HepG2 (cell line): Measurements from ENCODE around the gene PIEZO2. TPM values are rescaled to one million over a fixed set of nuclear protein-coding genes. Genes with fewer than 3 reads are reported as not detected.

ENCODE experiments used
- ATAC-seq: fragments of 200-7000 bp; cut with Tn5 transposase; 3 replicates; pipeline ENCODE4 v1.9.1; 2020; ENCODE audit warnings: mild to moderate bottlenecking, moderate library complexity
- BruUV-seq: library from RNA; stranded (reverse); fragments of 400-500 nt; replicated peaks from 2 replicates; lab custom pipeline; 2021; lab: Mats Ljungman, UMichigan
- CTCF ChIA-PET: fragments of 300-600 bp; formaldehyde crosslinking; extraction: SDS; loops from one replicate; lab custom pipeline; 2021; ENCODE audit warnings: low total read pairs, inconsistent platforms, low intra/inter-chr PET ratio; lab: Yijun Ruan, JAX
- POLR2A ChIA-PET: fragments of 350-600 bp; sonication (Branson Sonifier 250); formaldehyde crosslinking; loops from one replicate; lab custom pipeline; 2020; ENCODE audit warnings: antibody characterized with exemption, inconsistent platforms; lab: Yijun Ruan, JAX
- DNase-seq: peaks from one replicate; pipeline ENCODE4 v3.0.0-alpha.2; 2015; ENCODE audit warnings: low spot score
- FAIRE-seq: peaks from 3 replicates; lab custom pipeline; 2011; peaks lifted over from hg19 to GRCh38; lab: Jason Lieb, UNC
- H2AFZ ChIP-seq: one replicate; pipeline ENCODE4 v1.6.1; 2011; ENCODE audit warnings: low read length, inconsistent platforms
- H3K27ac ChIP-seq: fragments of 300-600 bp; 3 replicates; pipeline ENCODE4 v1.8.0; 2011; ENCODE audit warnings: mixed run types, mild to moderate bottlenecking, mixed read lengths, low read length, inconsistent platforms; ENCODE audit not compliant: insufficient read depth; ENCODE audit errors: extremely low read length
- H3K27me3 ChIP-seq, 2 experiments: fragments of 200-600 bp in 1 of 2; 2 replicates in 1 of 2; 3 replicates in 1 of 2; pipeline versions ENCODE4 v1.6.0 to v1.8.0; 2011; ENCODE audit warnings: low read length in 2 of 2, mild to moderate bottlenecking in 2 of 2, moderate library complexity in 2 of 2, inconsistent platforms in 1 of 2; ENCODE audit not compliant: insufficient read depth in 2 of 2, control insufficient read depth in 1 of 2
- H3K36me3 ChIP-seq, 2 experiments: fragments of 200-600 bp in 1 of 2; replicated peaks in 1 of 2; 2 replicates in 1 of 2; 3 replicates in 1 of 2; pipeline versions ENCODE4 v1.5.1 to v1.8.0; 2011; ENCODE audit warnings: low read length in 2 of 2, inconsistent platforms in 1 of 2; ENCODE audit not compliant: insufficient read depth in 2 of 2, control insufficient read depth in 1 of 2
- H3K4me1 ChIP-seq: 2 replicates; pipeline ENCODE4 v1.5.1; 2012; ENCODE audit warnings: low read length, inconsistent platforms; ENCODE audit not compliant: insufficient read depth
- H3K4me2 ChIP-seq: 2 replicates; pipeline ENCODE4 v1.6.0; 2011; ENCODE audit warnings: low read depth, low read length, inconsistent platforms
- H3K4me3 ChIP-seq, 3 experiments: fragments of 200-600 bp in 1 of 3; sonication (generic), shearing (Covaris generic) in 1 of 3; replicated peaks in 1 of 3; 2 replicates each; pipeline ENCODE4 v1.5.1; 2011 to 2016; ENCODE audit warnings: low read length in 3 of 3, inconsistent platforms in 2 of 3, low read depth in 2 of 3, mild to moderate bottlenecking in 2 of 3, control low read depth in 1 of 3, mixed read lengths in 1 of 3; ENCODE audit not compliant: insufficient read depth in 1 of 3
- H3K79me2 ChIP-seq: one replicate; pipeline ENCODE4 v1.6.1; 2011; ENCODE audit warnings: low read length, inconsistent platforms; ENCODE audit not compliant: insufficient read depth
- H3K9ac ChIP-seq: 2 replicates; pipeline ENCODE4 v1.6.0; 2011; ENCODE audit warnings: mild to moderate bottlenecking, low read depth, low read length, inconsistent platforms; ENCODE audit not compliant: insufficient read depth
- H3K9me3 ChIP-seq: 2 replicates; pipeline ENCODE4 v1.5.1; 2012; ENCODE audit warnings: mild to moderate bottlenecking, low read length
- H4K20me1 ChIP-seq: 2 replicates; pipeline ENCODE4 v1.6.0; 2011; ENCODE audit warnings: inconsistent platforms, mild to moderate bottlenecking, low read length, moderate library complexity; ENCODE audit not compliant: insufficient read depth
- FOXA1 ChIP-seq, 2 experiments: fragments of 450-650 bp in 1 of 2; sonication (generic) in 1 of 2; formaldehyde crosslinking in 1 of 2; IDR thresholded peaks; 2 replicates each; pipeline versions ENCODE4 v1.4.0 to v1.6.1; 2016 to 2020; ENCODE audit warnings: missing genetic modification reagents in 1 of 2
- JDP2 ChIP-seq: sonication (generic); formaldehyde crosslinking; IDR thresholded peaks from 2 replicates; pipeline ENCODE4 v1.8.1; 2022; ENCODE audit warnings: missing genetic modification reagents, borderline replicate concordance
- WGBS: methylation state at CpG from one replicate; pipeline ENCODE4 v1.1.6; 2017; ENCODE audit warnings: low lambda C conversion rate; 5-methylcytosine and 5-hydroxymethylcytosine counted together
- in situ Hi-C: cut with HindIII; loops from 2 replicates; pipeline ENCODE4 v1.10.0; 2017; ENCODE audit warnings: low pct_unique_long_range_greater_than_20kb; ENCODE audit not compliant: extremely low pct_ligation_motif_present
- intact Hi-C: fragments of 100-400 bp; cut with micrococcal nuclease; formaldehyde crosslinking; loops from one replicate; pipeline ENCODE4 v1.10.0; 2022; ENCODE audit not compliant: unreplicated experiment
- polyA plus RNA-seq, 8 experiments: library from polyadenylated mRNA; depleted of rRNA in 3 of 8; stranded (reverse) in 7 of 8; unstranded in 1 of 8; fragments of >200 nt; fragmentation: Illumina TruSeq in 4 of 8; extraction: Trizol in 4 of 8; gene quantifications; 2 replicates each; pipeline versions ENCODE4 v1.2.1 to v1.2.3, GENCODE V29; 2011 to 2016; ENCODE audit warnings: low read depth in 4 of 8, missing spikeins in 1 of 8, mixed read lengths in 1 of 8; ENCODE audit not compliant: insufficient read depth in 1 of 8
- total RNA-seq, 5 experiments: library from RNA; depleted of rRNA; stranded (reverse); fragments of >200 nt; fragmentation: Illumina TruSeq; extraction: Trizol; gene quantifications; 2 replicates each; pipeline ENCODE4 v1.2.3, GENCODE V29; 2016; ENCODE audit warnings: low read depth in 1 of 5
- TF ChIP-seq, protein P1 (sequence below): sonication (generic); formaldehyde crosslinking; IDR thresholded peaks from 2 replicates; pipeline ENCODE4 v1.8.1; 2023; ENCODE audit warnings: mild to moderate bottlenecking, moderate library complexity, missing genetic modification reagents
- TF ChIP-seq, protein P2 (sequence below): sonication (generic); formaldehyde crosslinking; IDR thresholded peaks from 2 replicates; pipeline ENCODE4 v1.5.0; 2020; ENCODE audit warnings: mild to moderate bottlenecking, missing genetic modification reagents
- TF ChIP-seq, protein P3 (sequence below): sonication (generic); formaldehyde crosslinking; IDR thresholded peaks from one replicate; pipeline ENCODE4 v1.5.1; 2020; ENCODE audit warnings: mild to moderate bottlenecking, missing genetic modification reagents; ENCODE audit errors: not compliant biosample characterization

PIEZO2 gene
- total and polyA plus RNA-seq, 2 of the 13 experiments (the other 11 are each of a cell fraction or from before 2014, with no cell fraction given): 15.2 to 27.2 TPM

GRCh38 chr18:11074889-11075288 is 74.5 kb downstream of the PIEZO2 start:
- H3K9ac ChIP-seq: no peak overlapping the region
- in situ Hi-C loops: no loop called here
- H3K4me2 ChIP-seq: no peak overlapping the region
- FAIRE-seq (no peak), ATAC-seq (no peak), DNase-seq (no peak)
- H3K36me3 ChIP-seq: no peaks in the 10 kb centered on the region; a peak in 1 of 5 replicates
- H4K20me1 ChIP-seq: no peaks in the 10 kb centered on the region
- no TSS peak for BruUV-seq
- no peak overlapping the region for H3K4me3 ChIP-seq
- TF ChIP-seq JDP2 (CRISPR knock-in tag) (no peak), FOXA1 (IDR thresholded peaks at IDR 0.05) (no peak), FOXA1 (CRISPR knock-in tag; IDR thresholded peaks at IDR 0.05) (no peak)
- TF ChIP-seq, protein P1, sequence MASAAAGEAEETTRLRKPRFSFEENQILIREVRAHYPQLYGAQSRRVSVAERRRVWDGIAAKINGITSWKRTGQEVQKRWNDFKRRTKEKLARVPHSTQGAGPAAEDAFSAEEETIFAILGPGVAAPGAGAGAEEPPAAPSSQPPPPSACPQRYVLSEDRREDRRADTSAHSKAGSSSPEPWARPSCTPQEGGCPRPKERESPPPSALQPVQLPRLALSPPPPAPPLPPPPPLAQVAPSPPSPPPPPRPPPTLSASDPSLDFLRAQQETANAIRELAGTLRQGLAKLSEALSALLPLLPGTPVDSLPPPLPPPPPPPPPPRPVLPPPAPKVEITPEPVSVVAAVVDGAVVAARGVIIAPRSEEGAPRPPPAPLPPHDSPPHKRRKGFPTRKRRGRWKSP (CRISPR knock-in tag): no peak
- TF ChIP-seq, protein P2, sequence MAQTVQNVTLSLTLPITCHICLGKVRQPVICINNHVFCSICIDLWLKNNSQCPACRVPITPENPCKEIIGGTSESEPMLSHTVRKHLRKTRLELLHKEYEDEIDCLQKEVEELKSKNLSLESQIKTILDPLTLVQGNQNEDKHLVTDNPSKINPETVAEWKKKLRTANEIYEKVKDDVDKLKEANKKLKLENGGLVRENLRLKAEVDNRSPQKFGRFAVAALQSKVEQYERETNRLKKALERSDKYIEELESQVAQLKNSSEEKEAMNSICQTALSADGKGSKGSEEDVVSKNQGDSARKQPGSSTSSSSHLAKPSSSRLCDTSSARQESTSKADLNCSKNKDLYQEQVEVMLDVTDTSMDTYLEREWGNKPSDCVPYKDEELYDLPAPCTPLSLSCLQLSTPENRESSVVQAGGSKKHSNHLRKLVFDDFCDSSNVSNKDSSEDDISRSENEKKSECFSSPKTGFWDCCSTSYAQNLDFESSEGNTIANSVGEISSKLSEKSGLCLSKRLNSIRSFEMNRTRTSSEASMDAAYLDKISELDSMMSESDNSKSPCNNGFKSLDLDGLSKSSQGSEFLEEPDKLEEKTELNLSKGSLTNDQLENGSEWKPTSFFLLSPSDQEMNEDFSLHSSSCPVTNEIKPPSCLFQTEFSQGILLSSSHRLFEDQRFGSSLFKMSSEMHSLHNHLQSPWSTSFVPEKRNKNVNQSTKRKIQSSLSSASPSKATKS (CRISPR knock-in tag): no peak
- TF ChIP-seq, protein P3, sequence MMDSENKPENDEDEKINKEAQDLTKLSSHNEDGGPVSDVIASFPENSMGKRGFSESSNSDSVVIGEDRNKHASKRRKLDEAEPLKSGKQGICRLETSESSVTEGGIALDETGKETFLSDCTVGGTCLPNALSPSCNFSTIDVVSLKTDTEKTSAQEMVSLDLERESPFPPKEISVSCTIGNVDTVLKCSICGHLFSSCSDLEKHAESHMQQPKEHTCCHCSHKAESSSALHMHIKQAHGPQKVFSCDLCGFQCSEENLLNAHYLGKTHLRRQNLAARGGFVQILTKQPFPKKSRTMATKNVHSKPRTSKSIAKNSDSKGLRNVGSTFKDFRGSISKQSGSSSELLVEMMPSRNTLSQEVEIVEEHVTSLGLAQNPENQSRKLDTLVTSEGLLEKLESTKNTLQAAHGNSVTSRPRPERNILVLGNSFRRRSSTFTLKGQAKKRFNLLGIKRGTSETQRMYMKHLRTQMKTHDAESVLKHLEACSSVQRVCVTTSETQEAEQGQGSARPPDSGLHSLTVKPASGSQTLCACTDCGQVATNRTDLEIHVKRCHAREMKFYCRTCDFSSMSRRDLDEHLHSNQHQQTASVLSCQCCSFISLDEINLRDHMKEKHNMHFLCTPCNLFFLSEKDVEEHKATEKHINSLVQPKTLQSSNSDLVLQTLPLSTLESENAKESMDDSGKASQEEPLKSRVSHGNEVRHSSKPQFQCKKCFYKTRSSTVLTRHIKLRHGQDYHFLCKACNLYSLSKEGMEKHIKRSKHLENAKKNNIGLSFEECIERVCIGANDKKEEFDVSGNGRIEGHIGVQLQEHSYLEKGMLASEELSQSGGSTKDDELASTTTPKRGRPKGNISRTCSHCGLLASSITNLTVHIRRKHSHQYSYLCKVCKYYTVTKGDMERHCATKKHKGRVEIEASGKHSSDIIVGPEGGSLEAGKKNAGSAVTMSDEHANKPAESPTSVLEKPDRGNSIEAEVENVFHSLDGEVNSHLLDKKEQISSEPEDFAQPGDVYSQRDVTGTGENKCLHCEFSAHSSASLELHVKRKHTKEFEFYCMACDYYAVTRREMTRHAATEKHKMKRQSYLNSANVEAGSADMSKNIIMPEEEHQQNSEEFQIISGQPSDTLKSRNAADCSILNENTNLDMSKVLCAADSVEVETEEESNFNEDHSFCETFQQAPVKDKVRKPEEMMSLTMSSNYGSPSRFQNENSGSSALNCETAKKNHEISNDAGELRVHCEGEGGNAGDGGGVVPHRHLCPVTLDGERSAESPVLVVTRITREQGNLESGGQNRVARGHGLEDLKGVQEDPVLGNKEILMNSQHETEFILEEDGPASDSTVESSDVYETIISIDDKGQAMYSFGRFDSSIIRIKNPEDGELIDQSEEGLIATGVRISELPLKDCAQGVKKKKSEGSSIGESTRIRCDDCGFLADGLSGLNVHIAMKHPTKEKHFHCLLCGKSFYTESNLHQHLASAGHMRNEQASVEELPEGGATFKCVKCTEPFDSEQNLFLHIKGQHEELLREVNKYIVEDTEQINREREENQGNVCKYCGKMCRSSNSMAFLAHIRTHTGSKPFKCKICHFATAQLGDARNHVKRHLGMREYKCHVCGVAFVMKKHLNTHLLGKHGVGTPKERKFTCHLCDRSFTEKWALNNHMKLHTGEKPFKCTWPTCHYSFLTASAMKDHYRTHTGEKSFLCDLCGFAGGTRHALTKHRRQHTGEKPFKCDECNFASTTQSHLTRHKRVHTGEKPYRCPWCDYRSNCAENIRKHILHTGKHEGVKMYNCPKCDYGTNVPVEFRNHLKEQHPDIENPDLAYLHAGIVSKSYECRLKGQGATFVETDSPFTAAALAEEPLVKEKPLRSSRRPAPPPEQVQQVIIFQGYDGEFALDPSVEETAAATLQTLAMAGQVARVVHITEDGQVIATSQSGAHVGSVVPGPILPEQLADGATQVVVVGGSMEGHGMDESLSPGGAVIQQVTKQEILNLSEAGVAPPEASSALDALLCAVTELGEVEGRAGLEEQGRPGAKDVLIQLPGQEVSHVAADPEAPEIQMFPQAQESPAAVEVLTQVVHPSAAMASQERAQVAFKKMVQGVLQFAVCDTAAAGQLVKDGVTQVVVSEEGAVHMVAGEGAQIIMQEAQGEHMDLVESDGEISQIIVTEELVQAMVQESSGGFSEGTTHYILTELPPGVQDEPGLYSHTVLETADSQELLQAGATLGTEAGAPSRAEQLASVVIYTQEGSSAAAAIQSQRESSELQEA (CRISPR knock-in tag): no peak
- no peak overlapping the region for H3K27ac ChIP-seq
- intact Hi-C loops: no loop called here
- no peaks in the 10 kb centered on the region for H3K9me3 ChIP-seq
- 52% methylated on average over 5 of the region's 5 CpGs for WGBS
- ChIA-PET CTCF (no interaction called here), POLR2A (no interaction called here)
- no peak overlapping the region for H2AFZ ChIP-seq
- H3K79me2 ChIP-seq: no peaks in the 10 kb centered on the region
- peaks cover 48% of the 10 kb centered on the region for H3K4me1 ChIP-seq
- no peaks in the 10 kb centered on the region for H3K27me3 ChIP-seq
